ENCODE data around the gene KRTAP5-2.
A peak's percentile ranks its signal among the peaks of the same experiment; 100 is the strongest.

Gene KRTAP5-2

GRCh38 chr11:1560649-1561251, 37.3 kb downstream of the KRTAP5-2 start:
- Histone ChIP-seq H3K27me3 (ENCODE audit: insufficient read depth, low read length, poor library complexity) (peaks cover 10% of the 10 kb centered on the region), H3K4me1 (ENCODE audit: insufficient read depth, low read length) (no peaks in the 10 kb centered on the region), H3K36me3 (ENCODE audit: insufficient read depth, low read length) (no peaks in the 10 kb centered on the region), H3K4me2 (ENCODE audit: insufficient read depth, low read length) (no peak overlapping the region), H3K27ac (ENCODE audit: low read length) (no peak overlapping the region), H4K20me1 (ENCODE audit: insufficient read depth, low read length) (peaks cover 20% of the 10 kb centered on the region), H3K4me3 (ENCODE audit: low read depth in 1 of 2, low read length in 2 of 2) (no peak overlapping the region), H2AFZ (ENCODE audit: low read depth, low read length) (no peak overlapping the region), H3K9ac (ENCODE audit: low read depth, low read length) (no peak overlapping the region), H3K79me2 (ENCODE audit: insufficient read depth, low read length) (no peaks in the 10 kb centered on the region), H3K9me3 (ENCODE audit: insufficient read depth, low read length, severe bottlenecking) (no peaks in the 10 kb centered on the region)
- DNase-seq (no peak), ATAC-seq (ENCODE audit: insufficient read depth, low read depth) (no peak)
- TF ChIP-seq EZH2 (IDR thresholded peaks at IDR 0.05; ENCODE audit: borderline replicate concordance, low read depth, low read length, severe bottlenecking) (no peak), CTCF (IDR thresholded peaks at IDR 0.05; ENCODE audit: borderline replicate concordance, extremely low read depth, low read length, poor library complexity, severe bottlenecking) (peak; percentile 16)

GRCh38 chr11:1560002-1560648, 38.0 kb downstream of the KRTAP5-2 start:
- Histone ChIP-seq H3K36me3 (ENCODE audit: insufficient read depth, low read length) (no peaks in the 10 kb centered on the region), H3K9me3 (ENCODE audit: insufficient read depth, low read length, severe bottlenecking) (no peaks in the 10 kb centered on the region), H2AFZ (ENCODE audit: low read depth, low read length) (no peak overlapping the region), H3K9ac (ENCODE audit: low read depth, low read length) (no peak overlapping the region), H3K27ac (ENCODE audit: low read length) (no peak overlapping the region), H4K20me1 (ENCODE audit: insufficient read depth, low read length) (peaks cover 20% of the 10 kb centered on the region), H3K4me3 (ENCODE audit: low read depth in 1 of 2, low read length in 2 of 2) (no peak overlapping the region), H3K4me1 (ENCODE audit: insufficient read depth, low read length) (no peaks in the 10 kb centered on the region), H3K27me3 (ENCODE audit: insufficient read depth, low read length, poor library complexity) (peaks cover 10% of the 10 kb centered on the region), H3K79me2 (ENCODE audit: insufficient read depth, low read length) (no peaks in the 10 kb centered on the region), H3K4me2 (ENCODE audit: insufficient read depth, low read length) (no peak overlapping the region)
- TF ChIP-seq EZH2 (IDR thresholded peaks at IDR 0.05; ENCODE audit: borderline replicate concordance, low read depth, low read length, severe bottlenecking): no peak
- TF ChIP-seq CTCF (IDR thresholded peaks at IDR 0.05; ENCODE audit: borderline replicate concordance, extremely low read depth, low read length, poor library complexity, severe bottlenecking): no peak
- no peak for DNase-seq
- ATAC-seq (ENCODE audit: insufficient read depth, low read depth): no peak

GRCh38 chr11:1559111-1559951, 38.8 kb downstream of the KRTAP5-2 start:
- no peaks in the 10 kb centered on the region for H3K4me1 ChIP-seq (ENCODE audit: insufficient read depth, low read length)
- H3K27ac ChIP-seq (ENCODE audit: low read length): no peak overlapping the region
- peaks cover 20% of the 10 kb centered on the region for H4K20me1 ChIP-seq (ENCODE audit: insufficient read depth, low read length)
- H3K36me3 ChIP-seq (ENCODE audit: insufficient read depth, low read length): no peaks in the 10 kb centered on the region
- H3K27me3 ChIP-seq (ENCODE audit: insufficient read depth, low read length, poor library complexity): peaks cover 10% of the 10 kb centered on the region
- no peak overlapping the region for H2AFZ ChIP-seq (ENCODE audit: low read depth, low read length)
- no peak overlapping the region for H3K4me2 ChIP-seq (ENCODE audit: insufficient read depth, low read length)
- H3K9ac ChIP-seq (ENCODE audit: low read depth, low read length): no peak overlapping the region
- no peaks in the 10 kb centered on the region for H3K79me2 ChIP-seq (ENCODE audit: insufficient read depth, low read length)
- no peak for TF ChIP-seq CTCF (IDR thresholded peaks at IDR 0.05; ENCODE audit: borderline replicate concordance, extremely low read depth, low read length, poor library complexity, severe bottlenecking)
- no peak for TF ChIP-seq EZH2 (IDR thresholded peaks at IDR 0.05; ENCODE audit: borderline replicate concordance, low read depth, low read length, severe bottlenecking)
- no peak for DNase-seq
- no peak for ATAC-seq (ENCODE audit: insufficient read depth, low read depth)
- H3K9me3 ChIP-seq (ENCODE audit: insufficient read depth, low read length, severe bottlenecking): no peaks in the 10 kb centered on the region
- no peak overlapping the region for H3K4me3 ChIP-seq (ENCODE audit: low read depth in 1 of 2, low read length in 2 of 2)

All from DND-41 (cell line).